Osteocyte (in vitro differentiated cells): ENCODE data around the gene TCHH. TPM values are rescaled to one million over a fixed set of nuclear protein-coding genes. Genes with fewer than 3 reads are reported as not detected.

Experiments used
- DNase-seq: peaks from one replicate; pipeline ENCODE4 v3.0.0; 2021; ENCODE audit warnings: mixed read lengths; ENCODE audit not compliant: unreplicated experiment; ENCODE audit errors: extremely low spot score
- H3K27ac Mint-ChIP-seq: one replicate; pipeline ENCODE4 v1.8.0; 2021; ENCODE audit warnings: mild to moderate bottlenecking, mixed read lengths; ENCODE audit not compliant: unreplicated experiment
- H3K27me3 Mint-ChIP-seq: one replicate; pipeline ENCODE4 v1.8.0; 2021; ENCODE audit warnings: mixed read lengths; ENCODE audit not compliant: unreplicated experiment
- H3K36me3 Mint-ChIP-seq: one replicate; pipeline ENCODE4 v1.8.0; 2021; ENCODE audit warnings: mixed read lengths; ENCODE audit not compliant: unreplicated experiment
- H3K4me1 Mint-ChIP-seq: one replicate; pipeline ENCODE4 v1.8.0; 2021; ENCODE audit warnings: mixed read lengths; ENCODE audit not compliant: unreplicated experiment
- H3K4me3 Mint-ChIP-seq: one replicate; pipeline ENCODE4 v1.8.0; 2021; ENCODE audit warnings: mild to moderate bottlenecking, moderate library complexity, mixed read lengths; ENCODE audit not compliant: unreplicated experiment
- H3K9me3 Mint-ChIP-seq: one replicate; pipeline ENCODE4 v1.8.0; 2021; ENCODE audit warnings: mixed read lengths; ENCODE audit not compliant: unreplicated experiment
- total RNA-seq: library from RNA; stranded (reverse); gene quantifications from 2 replicates; pipeline ENCODE4 v1.2.1, GENCODE V29; 2021
- TF ChIP-seq, protein P1 (sequence below): fragments of 200-600 bp; sonication (generic); IDR thresholded peaks from 2 replicates; pipeline ENCODE4 v1.5.0; 2021; ENCODE audit warnings: antibody characterized with exemption, mild to moderate bottlenecking, moderate library complexity

TCHH gene
- total RNA-seq, 1 donor from 2014 or later = 0.05 TPM

DNA sequence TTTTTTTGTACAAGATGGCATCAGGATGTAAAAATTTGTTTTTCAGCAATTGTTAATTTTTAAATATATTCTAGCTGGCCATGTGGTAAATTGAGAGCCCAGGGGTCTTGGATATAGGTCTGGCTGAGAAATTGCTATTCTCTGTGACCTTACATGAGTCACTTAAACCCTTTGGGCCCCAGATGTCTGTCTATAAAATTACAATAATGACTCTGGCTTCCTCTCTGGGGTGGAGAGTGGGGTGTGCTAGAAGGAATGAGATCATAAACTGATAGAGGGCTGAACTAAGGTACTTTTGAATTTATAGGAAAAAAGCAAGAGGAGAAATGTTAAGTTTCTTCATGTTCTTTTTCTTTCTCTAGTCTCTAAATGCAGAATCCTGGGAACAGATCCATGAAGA, 12.4 kb upstream of the TCHH start:
- no peaks in the 10 kb centered on the region for H3K36me3 Mint-ChIP-seq
- H3K4me3 Mint-ChIP-seq = no peak overlapping the region
- peaks cover 20% of the 10 kb centered on the region for H3K27me3 Mint-ChIP-seq
- TF ChIP-seq, protein P1, sequence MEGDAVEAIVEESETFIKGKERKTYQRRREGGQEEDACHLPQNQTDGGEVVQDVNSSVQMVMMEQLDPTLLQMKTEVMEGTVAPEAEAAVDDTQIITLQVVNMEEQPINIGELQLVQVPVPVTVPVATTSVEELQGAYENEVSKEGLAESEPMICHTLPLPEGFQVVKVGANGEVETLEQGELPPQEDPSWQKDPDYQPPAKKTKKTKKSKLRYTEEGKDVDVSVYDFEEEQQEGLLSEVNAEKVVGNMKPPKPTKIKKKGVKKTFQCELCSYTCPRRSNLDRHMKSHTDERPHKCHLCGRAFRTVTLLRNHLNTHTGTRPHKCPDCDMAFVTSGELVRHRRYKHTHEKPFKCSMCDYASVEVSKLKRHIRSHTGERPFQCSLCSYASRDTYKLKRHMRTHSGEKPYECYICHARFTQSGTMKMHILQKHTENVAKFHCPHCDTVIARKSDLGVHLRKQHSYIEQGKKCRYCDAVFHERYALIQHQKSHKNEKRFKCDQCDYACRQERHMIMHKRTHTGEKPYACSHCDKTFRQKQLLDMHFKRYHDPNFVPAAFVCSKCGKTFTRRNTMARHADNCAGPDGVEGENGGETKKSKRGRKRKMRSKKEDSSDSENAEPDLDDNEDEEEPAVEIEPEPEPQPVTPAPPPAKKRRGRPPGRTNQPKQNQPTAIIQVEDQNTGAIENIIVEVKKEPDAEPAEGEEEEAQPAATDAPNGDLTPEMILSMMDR = no peak
- no peaks in the 10 kb centered on the region for H3K4me1 Mint-ChIP-seq
- DNase-seq = no peak
- no peaks in the 10 kb centered on the region for H3K9me3 Mint-ChIP-seq
- H3K27ac Mint-ChIP-seq = no peak overlapping the region

DNA sequence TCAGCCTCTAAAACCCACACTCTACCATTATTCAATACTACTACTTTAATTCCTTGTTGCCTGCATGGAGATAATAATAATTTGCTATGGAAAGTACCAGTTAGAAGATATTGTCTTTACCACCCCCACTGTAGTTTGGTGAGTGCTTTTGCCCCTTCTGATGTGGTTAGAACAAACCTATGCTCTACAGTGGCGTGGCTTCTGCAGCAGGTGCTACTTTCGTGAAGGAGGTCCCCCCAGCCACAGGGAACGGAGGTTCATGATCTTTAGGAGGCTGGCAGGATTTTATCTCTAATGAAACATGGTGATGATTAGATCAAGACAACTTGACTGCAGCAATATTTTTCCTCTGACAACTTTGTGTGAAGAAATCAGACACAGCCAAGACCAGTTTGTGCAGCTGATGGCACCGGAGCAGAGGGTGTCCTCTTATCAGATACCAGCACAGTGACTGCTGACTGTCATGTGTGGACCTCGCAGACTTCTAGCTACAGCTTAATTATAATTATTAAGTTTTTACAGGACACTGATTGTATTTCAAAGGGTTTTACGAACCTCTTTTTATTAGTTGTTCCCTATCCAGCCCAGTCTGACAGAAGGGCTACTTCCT, 10.7 kb upstream of the TCHH start:
- Mint-ChIP-seq H3K36me3 (no peaks in the 10 kb centered on the region), H3K4me1 (no peaks in the 10 kb centered on the region), H3K4me3 (no peak overlapping the region), H3K27me3 (peaks cover 26% of the 10 kb centered on the region), H3K9me3 (no peaks in the 10 kb centered on the region), H3K27ac (no peak overlapping the region)
- no peak for DNase-seq
- TF ChIP-seq, protein P1 = no peak

DNA sequence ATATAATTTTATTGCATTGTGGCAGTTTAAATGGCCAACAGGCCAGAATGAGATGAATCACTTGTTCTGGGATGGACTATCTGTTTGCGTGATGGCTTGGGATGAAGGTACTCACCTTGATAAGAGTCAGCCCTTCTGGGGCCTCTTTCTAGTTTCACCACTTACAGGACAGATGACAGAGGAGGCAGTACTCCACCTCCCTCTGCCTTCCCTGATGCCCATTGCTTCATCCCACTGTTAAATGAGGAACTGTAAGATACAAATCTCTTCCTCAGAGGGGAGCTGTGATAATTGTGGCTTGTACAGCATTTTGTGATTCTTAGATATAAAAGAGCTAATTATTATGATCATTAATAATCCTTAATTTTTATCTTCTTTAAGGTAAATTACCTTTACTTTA, 3.7 kb upstream of the TCHH start:
- DNase-seq = no peak
- Mint-ChIP-seq H3K27me3 (peaks cover 36% of the 10 kb centered on the region), H3K4me3 (no peak overlapping the region), H3K9me3 (no peaks in the 10 kb centered on the region), H3K27ac (no peak overlapping the region), H3K36me3 (no peaks in the 10 kb centered on the region), H3K4me1 (no peaks in the 10 kb centered on the region)
- TF ChIP-seq, protein P1 = no peak

DNA sequence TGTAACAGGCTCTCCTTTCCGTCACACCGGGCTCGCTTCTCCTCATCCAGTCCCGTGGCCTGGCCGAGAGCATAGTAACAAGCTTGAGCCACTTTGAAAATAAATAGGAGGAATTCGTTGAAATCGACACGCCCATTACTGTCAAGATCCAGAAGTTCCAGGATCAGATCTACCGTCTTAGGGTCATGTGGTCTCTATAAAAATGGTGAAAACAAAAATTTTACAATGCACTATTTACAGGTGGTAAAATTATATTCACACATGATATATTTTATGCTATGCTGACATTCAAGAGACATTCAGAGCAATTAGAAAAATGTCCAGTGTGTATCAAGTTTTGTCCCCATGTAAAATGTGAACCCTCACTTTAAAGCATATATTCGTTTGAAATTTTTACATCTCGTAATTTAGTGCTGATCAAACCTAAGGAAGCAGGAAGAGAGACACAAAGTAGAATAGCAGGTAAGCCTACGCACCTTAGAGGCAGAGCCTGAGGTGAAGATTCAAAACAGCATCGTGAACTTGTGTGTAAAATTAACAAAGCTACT, 2.3 kb downstream of the TCHH start:
- Mint-ChIP-seq H3K4me3 (no peak overlapping the region), H3K9me3 (no peaks in the 10 kb centered on the region)
- TF ChIP-seq, protein P1 = no peak

GRCh38 chr1:152112101-152112884, 3.0 kb downstream of the TCHH start:
- TF ChIP-seq, protein P1 = no peak
- Mint-ChIP-seq H3K27me3 (peaks cover 10% of the 10 kb centered on the region), H3K36me3 (no peaks in the 10 kb centered on the region), H3K4me3 (no peak overlapping the region), H3K4me1 (no peaks in the 10 kb centered on the region), H3K27ac (no peak overlapping the region), H3K9me3 (peaks cover 6% of the 10 kb centered on the region)
- no peak for DNase-seq

More for the DNA sequence above, 2.3 kb downstream of the TCHH start:
- no peak for DNase-seq
- Mint-ChIP-seq H3K27me3 (peaks cover 13% of the 10 kb centered on the region), H3K27ac (no peak overlapping the region), H3K36me3 (no peaks in the 10 kb centered on the region), H3K4me1 (no peaks in the 10 kb centered on the region)
